H1 (cell line): ENCODE results near the gene ZNF487. TPM values are rescaled to one million over a fixed set of nuclear protein-coding genes. Genes with fewer than 3 reads are reported as not detected.
A peak's percentile ranks its signal among the peaks of the same experiment; 100 is the strongest.

Experiments
- CTCF ChIA-PET: fragments of 300-600 bp; sonication (Branson Sonifier 250); formaldehyde crosslinking; loops from one replicate; lab custom pipeline; 2021; ENCODE audit not compliant: partially characterized antibody; lab: Charles Lee
- POLR2A ChIA-PET: fragments of 300-600 bp; sonication (Branson Sonifier 250); formaldehyde crosslinking; loops from one replicate; lab custom pipeline; 2021; ENCODE audit warnings: inconsistent platforms; ENCODE audit not compliant: partially characterized antibody; lab: Charles Lee
- DNase-seq, 2 experiments: peaks; one replicate each; pipeline versions ENCODE4 v3.0.0 to v3.0.0-alpha.2; 2010 to 2022; ENCODE audit warnings: low spot score in 2 of 2, low read depth in 1 of 2, mixed read lengths in 1 of 2
- FAIRE-seq: peaks from 2 replicates; lab custom pipeline; 2011; peaks lifted over from hg19 to GRCh38; lab: Jason Lieb, UNC
- H2AFZ ChIP-seq: 2 replicates; pipeline ENCODE4 v1.8.1; 2012; ENCODE audit warnings: low read length, inconsistent platforms
- H2AK5ac ChIP-seq: 2 replicates; pipeline ENCODE4 v1.6.1; 2013; ENCODE audit warnings: low read depth, low read length
- H2BK120ac ChIP-seq: replicated peaks from 2 replicates; pipeline ENCODE3; 2013; ENCODE audit warnings: low read depth, low read length, inconsistent platforms
- H2BK12ac ChIP-seq: 2 replicates; pipeline ENCODE4 v1.6.1; 2013; ENCODE audit warnings: low read depth, low read length
- H2BK15ac ChIP-seq: 2 replicates; pipeline ENCODE4 v1.6.1; 2013; ENCODE audit warnings: low read length
- H2BK20ac ChIP-seq: 2 replicates; pipeline ENCODE4 v1.6.1; 2013; ENCODE audit warnings: low read length
- H2BK5ac ChIP-seq: 2 replicates; pipeline ENCODE4 v1.6.1; 2013; ENCODE audit warnings: low read depth, low read length
- H3K14ac ChIP-seq: 2 replicates; pipeline ENCODE4 v1.6.1; 2013; ENCODE audit warnings: inconsistent platforms; ENCODE audit not compliant: insufficient read length
- H3K18ac ChIP-seq: 2 replicates; pipeline ENCODE4 v1.6.1; 2013; ENCODE audit warnings: low read length; ENCODE audit errors: extremely low read depth
- H3K23ac ChIP-seq: 2 replicates; pipeline ENCODE4 v1.6.1; 2013; ENCODE audit warnings: inconsistent platforms; ENCODE audit not compliant: insufficient read length
- H3K23me2 ChIP-seq: 2 replicates; pipeline ENCODE4 v1.6.1; 2013; ENCODE audit warnings: low read depth, low read length
- H3K27ac ChIP-seq: 2 replicates; pipeline ENCODE4 v1.6.1; 2011; ENCODE audit warnings: low read depth, low read length, inconsistent platforms
- H3K27me3 ChIP-seq, 4 experiments: replicated peaks in 1 of 4; 1 replicate in 1 of 4; 2 replicates in 3 of 4; pipeline versions ENCODE4 v1.6.1 to v1.8.1; 2011 to 2013; ENCODE audit warnings: low read length in 3 of 4, mild to moderate bottlenecking in 3 of 4, inconsistent platforms in 2 of 4, mixed read lengths in 2 of 4, moderate library complexity in 1 of 4; ENCODE audit not compliant: control insufficient read depth in 3 of 4, insufficient read depth in 3 of 4; ENCODE audit errors: extremely low read depth in 1 of 4
- H3K36me3 ChIP-seq, 4 experiments: 2 replicates each; pipeline versions ENCODE4 v1.6.1 to v1.8.1; 2011 to 2013; ENCODE audit warnings: mild to moderate bottlenecking in 4 of 4, low read length in 3 of 4, moderate library complexity in 2 of 4, control low read depth in 1 of 4, inconsistent platforms in 1 of 4; ENCODE audit not compliant: insufficient read depth in 4 of 4, control insufficient read depth in 2 of 4
- H3K4ac ChIP-seq: replicated peaks from 2 replicates; pipeline ENCODE3; 2013; ENCODE audit warnings: low read length, low read depth, mixed read lengths, inconsistent platforms; ENCODE audit not compliant: insufficient read length
- H3K4me1 ChIP-seq, 4 experiments: replicated peaks in 1 of 4; 1 replicate in 1 of 4; 2 replicates in 3 of 4; pipeline versions ENCODE4 v1.6.1 to v1.8.1; 2011 to 2013; ENCODE audit warnings: low read length in 3 of 4, inconsistent platforms in 2 of 4, mixed read lengths in 1 of 4; ENCODE audit not compliant: insufficient read depth in 4 of 4, control insufficient read depth in 3 of 4
- H3K4me2 ChIP-seq, 2 experiments: 2 replicates each; pipeline versions ENCODE4 v1.6.1 to v1.8.1; 2011 to 2013; ENCODE audit warnings: low read depth in 2 of 2, low read length in 2 of 2, control low read depth in 1 of 2, inconsistent platforms in 1 of 2, mild to moderate bottlenecking in 1 of 2; ENCODE audit not compliant: insufficient read depth in 1 of 2
- H3K4me3 ChIP-seq, 4 experiments: fragments of 200-600, 300-600 bp in 1 of 4; sonication (generic), shearing (Covaris generic), sonication (Bioruptor Twin) in 1 of 4; 2 replicates each; pipeline versions ENCODE4 v1.5.1 to v1.8.1; 2011 to 2016; ENCODE audit warnings: low read length in 4 of 4, low read depth in 3 of 4, control low read depth in 2 of 4, inconsistent platforms in 2 of 4, mild to moderate bottlenecking in 2 of 4, mixed read lengths in 1 of 4, moderate library complexity in 1 of 4; ENCODE audit not compliant: insufficient read depth in 2 of 4; ENCODE audit errors: extremely low read depth in 1 of 4
- H3K56ac ChIP-seq: replicated peaks from 2 replicates; pipeline ENCODE3; 2013; ENCODE audit warnings: low read depth, mild to moderate bottlenecking, mixed read lengths, low read length, inconsistent platforms; ENCODE audit not compliant: insufficient read length
- H3K79me1 ChIP-seq: 2 replicates; pipeline ENCODE4 v1.6.1; 2013; ENCODE audit warnings: low read depth, low read length, control low read depth
- H3K79me2 ChIP-seq, 2 experiments: 2 replicates each; pipeline versions ENCODE4 v1.6.1 to v1.8.1; 2012 to 2013; ENCODE audit warnings: low read length in 2 of 2, mild to moderate bottlenecking in 2 of 2, inconsistent platforms in 1 of 2; ENCODE audit not compliant: insufficient read depth in 2 of 2, control insufficient read depth in 1 of 2
- H3K9ac ChIP-seq, 4 experiments: replicated peaks in 1 of 4; 1 replicate in 1 of 4; 2 replicates in 3 of 4; pipeline versions ENCODE4 v1.6.1 to v1.8.1; 2011 to 2013; ENCODE audit warnings: low read depth in 3 of 4, low read length in 3 of 4, control low read depth in 2 of 4, mild to moderate bottlenecking in 2 of 4, moderate library complexity in 2 of 4, inconsistent platforms in 1 of 4; ENCODE audit errors: extremely low read depth in 1 of 4
- H3K9me3 ChIP-seq, 2 experiments: 2 replicates each; pipeline versions ENCODE4 v1.6.1 to v1.8.1; 2012 to 2013; ENCODE audit warnings: mild to moderate bottlenecking in 2 of 2, moderate library complexity in 2 of 2, control low read depth in 1 of 2, inconsistent platforms in 1 of 2, low read depth in 1 of 2, low read length in 1 of 2, mixed read lengths in 1 of 2; ENCODE audit not compliant: insufficient read depth in 2 of 2
- H4K20me1 ChIP-seq, 2 experiments: replicated peaks in 1 of 2; 2 replicates each; pipeline versions ENCODE3 to v1.8.1; 2011 to 2013; ENCODE audit warnings: inconsistent platforms in 2 of 2, low read length in 2 of 2, mild to moderate bottlenecking in 1 of 2; ENCODE audit not compliant: insufficient read depth in 2 of 2, control insufficient read depth in 1 of 2
- H4K5ac ChIP-seq: 2 replicates; pipeline ENCODE4 v1.6.1; 2013; ENCODE audit warnings: low read length, low read depth, mixed read lengths, inconsistent platforms; ENCODE audit not compliant: insufficient read length
- H4K8ac ChIP-seq: 2 replicates; pipeline ENCODE4 v1.8.0; 2013; ENCODE audit warnings: mild to moderate bottlenecking, moderate library complexity, low read length, inconsistent platforms; ENCODE audit not compliant: insufficient read depth; ENCODE audit errors: extremely low read depth
- H4K91ac ChIP-seq: replicated peaks from 2 replicates; pipeline ENCODE3; 2013; ENCODE audit warnings: low read length, mixed read lengths, inconsistent platforms; ENCODE audit not compliant: insufficient read length
- CHD2 ChIP-seq: IDR thresholded peaks from 2 replicates; pipeline ENCODE4 v1.6.1; 2012; ENCODE audit warnings: low read length, improper control_type of control experiment
- CTBP2 ChIP-seq: IDR thresholded peaks from 2 replicates; pipeline ENCODE4 v1.7.0; 2011; ENCODE audit warnings: borderline replicate concordance, mild to moderate bottlenecking, moderate library complexity, mixed read lengths, low read length; ENCODE audit not compliant: insufficient read depth, insufficient read length
- KDM4A ChIP-seq: IDR thresholded peaks from one replicate; pipeline ENCODE4 v1.7.1; 2012; ENCODE audit warnings: low read depth, mild to moderate bottlenecking, moderate library complexity, low read length, inconsistent platforms; ENCODE audit not compliant: severe bottlenecking
- MAX ChIP-seq: IDR thresholded peaks from 2 replicates; pipeline ENCODE4 v1.6.1; 2012; ENCODE audit warnings: inconsistent platforms
- NANOG ChIP-seq: IDR thresholded peaks from 2 replicates; pipeline ENCODE4 v1.6.1; 2011; ENCODE audit warnings: low read length, low read depth, mild to moderate bottlenecking, inconsistent platforms; ENCODE audit not compliant: insufficient read depth, poor library complexity, severe bottlenecking
- POLR2A ChIP-seq, 2 experiments: IDR thresholded peaks; 1 replicate in 1 of 2; 2 replicates in 1 of 2; pipeline ENCODE4 v1.6.1; 2011; ENCODE audit warnings: low read depth in 2 of 2, low read length in 2 of 2, mild to moderate bottlenecking in 2 of 2; ENCODE audit errors: control extremely low read depth in 1 of 2
- SIN3A ChIP-seq, 2 experiments: IDR thresholded peaks in 1 of 2; conservative IDR thresholded peaks in 1 of 2; 2 replicates each; pipeline ENCODE4 v1.6.1; 2011 to 2012; ENCODE audit warnings: low read length in 2 of 2, improper control_type of control experiment in 1 of 2, low read depth in 1 of 2, mild to moderate bottlenecking in 1 of 2
- SIRT6 ChIP-seq: IDR thresholded peaks from one replicate; pipeline ENCODE4 v1.7.1; 2012; ENCODE audit warnings: low read length, inconsistent platforms
- SIX5 ChIP-seq: IDR thresholded peaks from 2 replicates; pipeline ENCODE4 v1.6.1; 2011; ENCODE audit warnings: mild to moderate bottlenecking, low read depth, low read length
- TAF7 ChIP-seq: optimal IDR thresholded peaks from 2 replicates; pipeline ENCODE3; 2011; ENCODE audit warnings: low read depth, mild to moderate bottlenecking, inconsistent platforms, low read length, moderate library complexity, borderline replicate concordance
- TCF12 ChIP-seq: IDR thresholded peaks from 2 replicates; pipeline ENCODE4 v1.6.1; 2011; ENCODE audit warnings: low read depth, mild to moderate bottlenecking, low read length
- YY1 ChIP-seq: IDR thresholded peaks from 2 replicates; pipeline ENCODE4 v1.6.1; 2011; ENCODE audit warnings: low read depth, mild to moderate bottlenecking, low read length
- WGBS, 2 experiments: shearing (Covaris generic) in 1 of 2; methylation state at CpG; one replicate each; pipeline versions ENCODE4 v1.1.6 to v1.1.7; 2013 to 2015; ENCODE audit warnings: low lambda C conversion rate in 2 of 2, mixed read lengths in 2 of 2, inconsistent platforms in 1 of 2, low coverage in 1 of 2, missing lambda C conversion rate in 1 of 2; ENCODE audit not compliant: insufficient replicate concordance in 2 of 2, insufficient coverage in 1 of 2, insufficient read length in 1 of 2; ENCODE audit errors: extremely low coverage in 1 of 2, missing lambda C conversion rate in 1 of 2; 5-methylcytosine and 5-hydroxymethylcytosine counted together
- polyA plus RNA-seq, 7 experiments: library from polyadenylated mRNA; depleted of rRNA in 3 of 7; stranded (reverse) in 5 of 7; unstranded in 2 of 7; fragments of >200 nt in 5 of 7; fragments of 200-250 nt in 2 of 7; gene quantifications; 1 replicate in 5 of 7; 2 replicates in 1 of 7; 4 replicates in 1 of 7; pipeline versions ENCODE4 v1.2.1 to v1.2.3, GENCODE V29; 2011 to 2013; ENCODE audit warnings: missing spikeins in 2 of 7, mixed read lengths in 2 of 7
- total RNA-seq: library from RNA; stranded (reverse); fragmentation: NEBNext Ultra II Directional; extraction: Animal tissue kit (Norgen Biotek cat#: 25700); gene quantifications from 2 replicates; pipeline ENCODE4 v1.2.1, GENCODE V29; 2021

ZNF487 gene
- total and polyA plus RNA-seq, 2 of the 8 experiments (the other 6 are each of a cell fraction or from before 2014, with no cell fraction given) = 1.9 to 2.5 TPM

- Histone ChIP-seq H3K18ac (peak overlapping the region; percentile 57), H3K27me3 (no peaks in the 10 kb centered on the region), H3K36me3 (peaks cover 20 to 50% (median 41%) of the 10 kb centered on the region in 4 experiments), H2BK15ac (no peak overlapping the region), H2BK5ac (peak overlapping the region; percentile 91), H2BK12ac (no peak overlapping the region; the same call in 1 of the 2 replicates), H3K14ac (no peak overlapping the region), H2BK20ac (no peak overlapping the region), H3K4ac (no peak overlapping the region), H3K4me1 (peaks cover 3 to 11% (median 7%) of the 10 kb centered on the region in 4 experiments), H3K79me2 (peaks cover 59 to 90% of the 10 kb centered on the region in 2 experiments), H2AK5ac (0 out of 2 replicates have a peak overlapping the region, but pooled peaks have one; percentile 25), H3K23ac (no peak overlapping the region), H3K23me2 (peaks cover 10% of the 10 kb centered on the region), H3K56ac (no peak overlapping the region), H2AFZ (no peak overlapping the region), H4K91ac (no peak overlapping the region), H3K4me2 (peak overlapping the region; percentile 78 to 86), H4K20me1 (peaks cover 26 to 44% of the 10 kb centered on the region in 2 experiments), H2BK120ac (no peak overlapping the region), H3K79me1 (peaks cover 7% of the 10 kb centered on the region), H3K9ac (peak overlapping the region; percentile 91 to 97 (median 96)), H3K27ac (peak overlapping the region; percentile 96), H4K5ac (no peak overlapping the region), H4K8ac (peak overlapping the region; percentile 99; the same call in 1 of the 2 replicates), H3K9me3 (no peaks in the 10 kb centered on the region), H3K4me3 (peak overlapping the region; percentile 76 to 91 (median 86))
- WGBS, 2 experiments = 5% methylated on average over 18 of the region's 18 CpGs; no CpG with 5 or more reads in 1 of the 2 experiments
- no peak for FAIRE-seq
- ChIA-PET POLR2A (interaction anchor here (0.7 to 10.5 kb wide), 24 partner anchors 8 to 271 kb away, joined by 3 to 112 read pairs (median 6); partner anchors contain the start of genes FXYD4, HNRNPF and ZNF487), CTCF (interaction anchor here (0.6 to 2.0 kb wide), 5 partner anchors 10 to 66 kb away, joined by 3 to 5 read pairs (median 4); partner anchors contain the start of gene ZNF487)
- TF ChIP-seq CHD2 = no peak
- TF ChIP-seq SIRT6 = no peak
- peak; percentile 4 for TF ChIP-seq CTBP2
- TF ChIP-seq MAX = no peak
- TF ChIP-seq NANOG = no peak
- peak in 1 of 2 experiments; percentile 5; a peak in 1 of 3 replicates for TF ChIP-seq POLR2A (IDR thresholded peaks at IDR 0.05; ENCODE audit: control extremely low read depth in 1 of 2, low read depth in 2 of 2, low read length in 2 of 2)
- 0 out of 4 replicates have a peak, but pooled peaks of 1 of the 2 experiments have one; percentile 11 for TF ChIP-seq SIN3A (conservative IDR thresholded peaks at IDR 0.05 in 1 of 2, IDR thresholded peaks at IDR 0.05 in 1 of 2; ENCODE audit: low read depth in 1 of 2, low read length in 2 of 2)
- peak; percentile 1 for TF ChIP-seq TAF7
- TF ChIP-seq KDM4A = peak; percentile 4
- TF ChIP-seq YY1 = no peak
- TF ChIP-seq SIX5 = no peak
- no peak for TF ChIP-seq TCF12
- no peak for DNase-seq
Observed at GRCh38 chr10:43395571-43396060, 41.3 kb upstream of the ZNF487 start.
